A673 (cell line): ENCODE data around the gene ETV6. TPM values are rescaled to one million over a fixed set of nuclear protein-coding genes. Genes with fewer than 3 reads are reported as not detected.

Experiments used
- BruUV-seq: library from RNA; stranded (reverse); fragments of 400-500 nt; replicated peaks from 2 replicates; lab custom pipeline; 2021; lab: Mats Ljungman, UMichigan
- CTCF ChIA-PET: fragments of 300-600 bp; sonication (Branson Sonifier 250); formaldehyde crosslinking; loops from one replicate; lab custom pipeline; 2022; ENCODE audit warnings: antibody characterized with exemption; lab: Charles Lee
- POLR2A ChIA-PET: fragments of 300-600 bp; sonication (Branson Sonifier 250); formaldehyde crosslinking; loops from one replicate; lab custom pipeline; 2022; ENCODE audit warnings: antibody characterized with exemption; ENCODE audit not compliant: low non-redundant PET; lab: Charles Lee
- DNase-seq: peaks from one replicate; pipeline ENCODE4 v3.0.0-alpha.2; 2015; ENCODE audit warnings: low spot score
- H3K27ac ChIP-seq: fragments of 200-600 bp; sonication (generic); 2 replicates; pipeline ENCODE4 v1.5.1; 2016; ENCODE audit warnings: mixed run types, low read depth, mild to moderate bottlenecking, mixed read lengths, antibody characterized with exemption, low read length; ENCODE audit not compliant: poor library complexity, severe bottlenecking
- H3K27me3 ChIP-seq: fragments of 200-600 bp; sonication (generic); replicated peaks from 2 replicates; pipeline ENCODE4 v1.6.1; 2017; ENCODE audit warnings: mixed run types, low read depth, mild to moderate bottlenecking, mixed read lengths, antibody characterized with exemption, low read length; ENCODE audit not compliant: insufficient read depth, poor library complexity
- H3K36me3 ChIP-seq: fragments of 200-600 bp; sonication (generic); 2 replicates; pipeline ENCODE4 v1.6.1; 2016; ENCODE audit warnings: mixed run types, mild to moderate bottlenecking, mixed read lengths, antibody characterized with exemption, low read length; ENCODE audit not compliant: insufficient read depth, poor library complexity, severe bottlenecking
- H3K4me1 ChIP-seq: fragments of 200-600 bp; sonication (generic); 2 replicates; pipeline ENCODE4 v1.6.1; 2017; ENCODE audit warnings: mixed run types, mild to moderate bottlenecking, mixed read lengths, antibody characterized with exemption, low read length; ENCODE audit not compliant: insufficient read depth, poor library complexity, severe bottlenecking
- H3K4me3 ChIP-seq: fragments of 200-600 bp; sonication (generic); 2 replicates; pipeline ENCODE4 v1.5.1; 2016; ENCODE audit warnings: low read depth, mixed run types, mild to moderate bottlenecking, mixed read lengths, low read length; ENCODE audit not compliant: poor library complexity, severe bottlenecking
- H3K9me3 ChIP-seq: fragments of 200-600 bp; sonication (generic); 2 replicates; pipeline ENCODE4 v1.6.1; 2016; ENCODE audit warnings: mixed run types, low read depth, mild to moderate bottlenecking, mixed read lengths, antibody characterized with exemption, low read length; ENCODE audit not compliant: poor library complexity, severe bottlenecking
- CTCF ChIP-seq: fragments of 300-800, 200-600 bp; sonication (generic); conservative IDR thresholded peaks from 2 replicates; pipeline ENCODE4 v1.5.1; 2017; ENCODE audit warnings: low read depth, mild to moderate bottlenecking, antibody characterized with exemption, low read length, moderate library complexity, mixed read lengths
- EZH2 ChIP-seq: fragments of 200-600 bp; sonication (generic); IDR thresholded peaks from 2 replicates; pipeline ENCODE4 v1.6.1; 2017; ENCODE audit warnings: borderline replicate concordance, low read depth, mild to moderate bottlenecking, mixed read lengths, antibody characterized with exemption, low read length; ENCODE audit not compliant: poor library complexity, severe bottlenecking
- intact Hi-C: fragments of 100-400 bp; cut with micrococcal nuclease; formaldehyde crosslinking; loops from one replicate; pipeline ENCODE4 v1.10.0; 2022; ENCODE audit not compliant: unreplicated experiment
- total RNA-seq: library from RNA; stranded (reverse); gene quantifications from 2 replicates; pipeline ENCODE4 v1.2.3, GENCODE V29; 2021

Gene ETV6
- total RNA-seq, 1 experiment from 2014 or later, result 32.4 TPM

- H3K27ac ChIP-seq, result no peak overlapping the region
- H3K36me3 ChIP-seq, result no peaks in the 10 kb centered on the region
- DNase-seq, result no peak
- no peaks in the 10 kb centered on the region for H3K27me3 ChIP-seq
- ChIA-PET CTCF (no interaction called here), POLR2A (no interaction called here)
- intact Hi-C loops, result no loop called here
- peaks cover 22% of the 10 kb centered on the region for H3K4me1 ChIP-seq
- TF ChIP-seq EZH2, result no peak
- TF ChIP-seq CTCF, result no peak
- no TSS peak for BruUV-seq
- H3K4me3 ChIP-seq, result no peak overlapping the region
- no peaks in the 10 kb centered on the region for H3K9me3 ChIP-seq
Observed at GRCh38 chr12:11834931-11835330, 185.5 kb downstream of the ETV6 start.

GRCh38 chr12:11836282-11837151 lies 187.0 kb downstream of the ETV6 start:
- H3K27ac ChIP-seq, result no peak overlapping the region
- POLR2A ChIA-PET, result no interaction called here
- no peak overlapping the region for H3K4me3 ChIP-seq
- peaks cover 22% of the 10 kb centered on the region for H3K4me1 ChIP-seq
- BruUV-seq, result no TSS peak
- no peak for DNase-seq
- no peaks in the 10 kb centered on the region for H3K9me3 ChIP-seq
- H3K36me3 ChIP-seq, result no peaks in the 10 kb centered on the region
- no peak for TF ChIP-seq EZH2
- TF ChIP-seq CTCF, result no peak
- H3K27me3 ChIP-seq, result no peaks in the 10 kb centered on the region
- CTCF ChIA-PET, result no interaction called here
- intact Hi-C loops, result no loop called here

- H3K9me3 ChIP-seq, result no peaks in the 10 kb centered on the region
- ChIA-PET POLR2A (no interaction called here), CTCF (no interaction called here)
- H3K4me3 ChIP-seq, result no peak overlapping the region
- no TSS peak for BruUV-seq
- no peak overlapping the region for H3K27ac ChIP-seq
- no peaks in the 10 kb centered on the region for H3K36me3 ChIP-seq
- intact Hi-C loops, result no loop called here
- H3K27me3 ChIP-seq, result no peaks in the 10 kb centered on the region
- TF ChIP-seq CTCF (no peak), EZH2 (no peak)
- peaks cover 22% of the 10 kb centered on the region for H3K4me1 ChIP-seq
- no peak for DNase-seq
Observed at GRCh38 chr12:11837216-11837934, 187.9 kb downstream of the ETV6 start.
